Nephron (organoid): ENCODE results near the gene JAKMIP1.

Source experiments
- H3K27ac Mint-ChIP-seq, 3 experiments: 2 replicates each; pipeline ENCODE4 v1.8.0; 2020; ENCODE audit warnings: mixed read lengths in 3 of 3, mild to moderate bottlenecking in 2 of 3, moderate library complexity in 1 of 3
- H3K27me3 Mint-ChIP-seq: 2 replicates; pipeline ENCODE4 v1.8.0; 2021; ENCODE audit warnings: low read depth, mild to moderate bottlenecking, moderate library complexity, mixed read lengths
- H3K36me3 Mint-ChIP-seq: 2 replicates; pipeline ENCODE4 v1.8.0; 2020; ENCODE audit warnings: low read depth, mixed read lengths
- H3K4me1 Mint-ChIP-seq: 2 replicates; pipeline ENCODE4 v1.8.0; 2020; ENCODE audit warnings: mixed read lengths
- H3K4me3 Mint-ChIP-seq, 3 experiments: 2 replicates each; pipeline ENCODE4 v1.8.0; 2020; ENCODE audit warnings: mild to moderate bottlenecking in 3 of 3, mixed read lengths in 3 of 3, moderate library complexity in 2 of 3
- H3K9me3 Mint-ChIP-seq: 2 replicates; pipeline ENCODE4 v1.8.0; 2020; ENCODE audit warnings: mixed read lengths
- CTCF ChIP-seq, 3 experiments: fragments of 200-600 bp; sonication (generic); IDR thresholded peaks; one replicate each; pipeline ENCODE4 v1.5.0; 2021; ENCODE audit warnings: antibody characterized with exemption in 3 of 3; ENCODE audit not compliant: unreplicated experiment in 3 of 3

Gene JAKMIP1

GRCh38 chr4:6065934-6066590 is 134.3 kb downstream of the JAKMIP1 start:
- Mint-ChIP-seq H3K4me3 (no peak overlapping the region), H3K9me3 (no peaks in the 10 kb centered on the region), H3K27me3 (peaks cover 27% of the 10 kb centered on the region), H3K4me1 (peaks cover 5% of the 10 kb centered on the region), H3K27ac (no peak overlapping the region), H3K36me3 (no peaks in the 10 kb centered on the region)
- TF ChIP-seq CTCF (IDR thresholded peaks at IDR 0.05; ENCODE audit: unreplicated experiment in 3 of 3): no peak

GRCh38 chr4:6065166-6065565 is 135.2 kb downstream of the JAKMIP1 start:
- no peaks in the 10 kb centered on the region for H3K36me3 Mint-ChIP-seq
- H3K4me1 Mint-ChIP-seq: peaks cover 5% of the 10 kb centered on the region
- TF ChIP-seq CTCF (IDR thresholded peaks at IDR 0.05; ENCODE audit: unreplicated experiment in 3 of 3): no peak

GRCh38 chr4:6064383-6064782 is 136.0 kb downstream of the JAKMIP1 start:
- Mint-ChIP-seq H3K9me3 (peaks cover 4% of the 10 kb centered on the region), H3K36me3 (no peaks in the 10 kb centered on the region), H3K27me3 (peaks cover 26% of the 10 kb centered on the region), H3K27ac (no peak overlapping the region), H3K4me3 (no peak overlapping the region), H3K4me1 (peaks cover 5% of the 10 kb centered on the region)
- no peak for TF ChIP-seq CTCF (IDR thresholded peaks at IDR 0.05; ENCODE audit: unreplicated experiment in 3 of 3)

More at GRCh38 chr4:6065166-6065565, 135.2 kb downstream of the JAKMIP1 start:
- H3K9me3 Mint-ChIP-seq: peaks cover 2% of the 10 kb centered on the region
- H3K27me3 Mint-ChIP-seq: peaks cover 27% of the 10 kb centered on the region
- no peak overlapping the region for H3K27ac Mint-ChIP-seq
- H3K4me3 Mint-ChIP-seq: no peak overlapping the region

- no peak overlapping the region for H3K4me3 Mint-ChIP-seq
- H3K4me1 Mint-ChIP-seq: peaks cover 5% of the 10 kb centered on the region
- no peak overlapping the region for H3K27ac Mint-ChIP-seq
- peaks cover 23% of the 10 kb centered on the region for H3K27me3 Mint-ChIP-seq
- H3K9me3 Mint-ChIP-seq: peaks cover 8% of the 10 kb centered on the region
- no peaks in the 10 kb centered on the region for H3K36me3 Mint-ChIP-seq
- TF ChIP-seq CTCF (IDR thresholded peaks at IDR 0.05; ENCODE audit: unreplicated experiment in 3 of 3): no peak
These were observed 136.7 kb downstream of the JAKMIP1 start for GRCh38 chr4:6063684-6064083.

- peaks cover 14% of the 10 kb centered on the region for H3K9me3 Mint-ChIP-seq
- H3K4me3 Mint-ChIP-seq: no peak overlapping the region
- H3K27ac Mint-ChIP-seq: no peak overlapping the region
- peaks cover 14% of the 10 kb centered on the region for H3K27me3 Mint-ChIP-seq
- TF ChIP-seq CTCF (IDR thresholded peaks at IDR 0.05; ENCODE audit: unreplicated experiment in 3 of 3): no peak
- H3K36me3 Mint-ChIP-seq: no peaks in the 10 kb centered on the region
- no peaks in the 10 kb centered on the region for H3K4me1 Mint-ChIP-seq
These were observed 138.2 kb downstream of the JAKMIP1 start for GRCh38 chr4:6062133-6062532.

GRCh38 chr4:6059375-6059805 is 141.0 kb downstream of the JAKMIP1 start:
- H3K27me3 Mint-ChIP-seq: peaks cover 9% of the 10 kb centered on the region
- no peak overlapping the region for H3K27ac Mint-ChIP-seq
- no peak overlapping the region for H3K4me3 Mint-ChIP-seq
- H3K9me3 Mint-ChIP-seq: peaks cover 18% of the 10 kb centered on the region
- no peaks in the 10 kb centered on the region for H3K36me3 Mint-ChIP-seq
- no peaks in the 10 kb centered on the region for H3K4me1 Mint-ChIP-seq
- no peak for TF ChIP-seq CTCF (IDR thresholded peaks at IDR 0.05; ENCODE audit: unreplicated experiment in 3 of 3)
